Sigmoid colon (tissue), 7 donors: Measurements from ENCODE around the gene SPPL2B. TPM values are rescaled to one million over a fixed set of nuclear protein-coding genes. Genes with fewer than 3 reads are reported as not detected.

Experiments
- DNase-seq: peaks from one replicate; pipeline ENCODE4 v3.0.0-alpha.2; 2019
- H3K27ac ChIP-seq, 4 donors: fragments of 200-600 bp; sonication (generic); one replicate each; pipeline ENCODE4 v1.5.1; 2016 to 2019; ENCODE audit warnings: mild to moderate bottlenecking in 1 of 4
- H3K27me3 ChIP-seq, 3 donors: fragments of 200-600 bp; sonication (generic); one replicate each; pipeline ENCODE4 v1.5.1; 2019; ENCODE audit warnings: mild to moderate bottlenecking in 1 of 3
- H3K36me3 ChIP-seq, 4 donors: fragments of 200-600 bp; sonication (generic); one replicate each; pipeline ENCODE4 v1.5.1; 2016 to 2019
- H3K4me1 ChIP-seq, 4 donors: fragments of 200-600 bp; sonication (generic); one replicate each; pipeline ENCODE4 v1.5.1; 2017 to 2019
- H3K4me3 ChIP-seq, 4 donors: fragments of 200-600 bp; sonication (generic); one replicate each; pipeline ENCODE4 v1.5.1; 2017 to 2019; ENCODE audit warnings: mild to moderate bottlenecking in 2 of 4, moderate library complexity in 1 of 4
- H3K9me3 ChIP-seq, 4 donors: fragments of 200-600 bp in 3 of 4; sonication (generic) in 3 of 4; one replicate each; pipeline versions ENCODE4 v1.5.1 to v1.6.1; 2013 to 2019
- EP300 ChIP-seq, 4 donors: sonication (generic); formaldehyde crosslinking; IDR thresholded peaks; one replicate each; pipeline ENCODE4 v1.6.1; 2017; ENCODE audit warnings: antibody characterized with exemption in 4 of 4
- POLR2A ChIP-seq, 2 donors: fragments of 450-650 bp; IDR thresholded peaks; one replicate each; pipeline ENCODE4 v1.6.1; 2016; ENCODE audit warnings: antibody characterized with exemption in 2 of 2, mild to moderate bottlenecking in 2 of 2, moderate library complexity in 2 of 2
- POLR2AphosphoS5 ChIP-seq, 4 donors: sonication (generic); formaldehyde crosslinking; IDR thresholded peaks; one replicate each; pipeline ENCODE4 v1.6.1; 2017; ENCODE audit warnings: antibody characterized with exemption in 4 of 4
- WGBS, 2 donors: extraction: QIAGEN DNeasy Blood & Tissue Kit; methylation state at CpG; one replicate each; pipeline ENCODE4 v1.1.7; 2013; 5-methylcytosine and 5-hydroxymethylcytosine counted together
- intact Hi-C: fragments of 100-400 bp; cut with DNase I; formaldehyde crosslinking; loops from one replicate; pipeline ENCODE4 v1.15.1; 2023
- polyA plus RNA-seq, 3 donors: library from polyadenylated mRNA; stranded (reverse); fragments of 200-250 nt; gene quantifications; one replicate each; pipeline ENCODE4 v1.2.3, GENCODE V29; 2013
- total RNA-seq, 4 donors: library from RNA; depleted of rRNA; stranded (reverse); fragments of >200 nt; gene quantifications; one replicate each; pipeline ENCODE4 v1.1.0, GENCODE V29; 2016
- TF ChIP-seq, protein P1 (sequence below), 4 experiments: fragments of 450-650 bp in 3 of 4; fragments of 200-600 bp in 1 of 4; IDR thresholded peaks; one replicate each; pipeline ENCODE4 v1.5.1; 2016 to 2019; ENCODE audit warnings: antibody characterized with exemption in 4 of 4, mild to moderate bottlenecking in 3 of 4, moderate library complexity in 2 of 4
- donor health status: healthy with polysubstance abuse.
- donor health status: Bipolar disorder and iron deficiency.
- donor health status: healthy.

Gene SPPL2B
- total and polyA plus RNA-seq, 7 donors = 6.0 to 145 (median 17.1) TPM

DNA sequence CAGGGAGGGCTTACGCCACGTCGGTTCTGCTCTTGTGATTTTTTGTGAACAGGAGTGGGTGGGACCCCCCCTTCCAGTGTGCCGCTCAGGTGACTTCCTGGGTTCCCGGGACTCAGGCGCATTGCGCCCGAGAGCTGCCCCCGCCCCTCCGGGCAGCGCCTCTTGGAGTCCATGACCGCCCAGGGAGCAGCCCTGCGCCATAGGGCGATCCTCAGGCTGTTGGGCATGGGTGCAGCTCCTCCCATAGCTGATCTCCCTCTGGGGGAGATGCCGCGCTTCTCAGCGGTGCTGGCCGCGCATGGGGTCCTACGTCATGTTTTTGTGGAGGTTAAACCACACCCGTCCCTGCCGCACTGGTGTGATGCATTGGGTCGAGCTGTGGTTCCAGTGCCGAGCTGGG, 23.6 kb downstream of the SPPL2B start:
- TF ChIP-seq, protein P1, sequence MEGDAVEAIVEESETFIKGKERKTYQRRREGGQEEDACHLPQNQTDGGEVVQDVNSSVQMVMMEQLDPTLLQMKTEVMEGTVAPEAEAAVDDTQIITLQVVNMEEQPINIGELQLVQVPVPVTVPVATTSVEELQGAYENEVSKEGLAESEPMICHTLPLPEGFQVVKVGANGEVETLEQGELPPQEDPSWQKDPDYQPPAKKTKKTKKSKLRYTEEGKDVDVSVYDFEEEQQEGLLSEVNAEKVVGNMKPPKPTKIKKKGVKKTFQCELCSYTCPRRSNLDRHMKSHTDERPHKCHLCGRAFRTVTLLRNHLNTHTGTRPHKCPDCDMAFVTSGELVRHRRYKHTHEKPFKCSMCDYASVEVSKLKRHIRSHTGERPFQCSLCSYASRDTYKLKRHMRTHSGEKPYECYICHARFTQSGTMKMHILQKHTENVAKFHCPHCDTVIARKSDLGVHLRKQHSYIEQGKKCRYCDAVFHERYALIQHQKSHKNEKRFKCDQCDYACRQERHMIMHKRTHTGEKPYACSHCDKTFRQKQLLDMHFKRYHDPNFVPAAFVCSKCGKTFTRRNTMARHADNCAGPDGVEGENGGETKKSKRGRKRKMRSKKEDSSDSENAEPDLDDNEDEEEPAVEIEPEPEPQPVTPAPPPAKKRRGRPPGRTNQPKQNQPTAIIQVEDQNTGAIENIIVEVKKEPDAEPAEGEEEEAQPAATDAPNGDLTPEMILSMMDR (IDR thresholded peaks at IDR 0.05) = no peak
- TF ChIP-seq EP300 (IDR thresholded peaks at IDR 0.05) = no peak
- TF ChIP-seq POLR2AphosphoS5 (IDR thresholded peaks at IDR 0.05) = no peak
- TF ChIP-seq POLR2A (IDR thresholded peaks at IDR 0.05) = no peak
- Histone ChIP-seq H3K36me3 (peaks cover 0 to 38% (median 6%) of the 10 kb centered on the region in 4 donors), H3K27me3 (no peaks in the 10 kb centered on the region), H3K4me1 (no peaks in the 10 kb centered on the region), H3K27ac (no peak overlapping the region), H3K4me3 (no peak overlapping the region), H3K9me3 (no peaks in the 10 kb centered on the region)
- 94 to 95% methylated on average over 24 of the region's 24 CpGs for WGBS, 2 donors
- intact Hi-C loops = no loop called here
- no peak for DNase-seq

DNA sequence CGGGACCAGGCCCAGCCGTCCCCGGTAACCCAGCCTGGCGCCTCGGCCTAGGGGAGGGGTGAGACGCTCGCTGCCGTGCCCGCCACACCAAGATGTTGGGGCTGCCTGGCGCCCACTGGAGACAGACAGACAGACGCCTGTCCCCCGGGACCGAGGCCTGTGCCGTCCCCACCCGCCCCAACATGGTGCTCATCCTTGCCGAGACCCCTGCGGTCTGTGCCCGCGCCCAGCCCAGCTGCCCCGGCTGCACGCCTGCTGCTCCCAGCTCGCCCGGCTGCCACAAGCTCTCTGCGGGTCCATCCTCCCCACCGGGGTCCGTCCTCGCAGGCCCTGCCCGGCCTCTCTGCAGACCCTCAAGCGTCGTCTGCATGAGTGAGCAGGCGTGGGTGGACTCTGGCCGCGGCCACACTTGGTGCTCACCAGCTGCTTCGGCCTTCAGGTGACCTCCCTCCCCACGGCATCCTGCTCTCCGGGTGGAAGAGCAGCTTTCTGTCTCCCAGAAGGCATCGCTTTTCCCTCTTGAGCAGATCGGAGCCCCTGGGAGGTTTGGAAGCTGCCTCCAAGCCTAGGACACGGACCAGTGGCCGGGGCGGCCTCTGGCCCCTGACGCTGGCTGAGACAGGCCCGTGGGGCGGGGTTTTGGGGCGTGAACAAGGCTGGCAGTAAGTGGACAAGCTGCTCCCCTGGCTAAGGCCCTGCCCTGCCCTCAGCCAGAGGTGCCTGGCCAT, 24.8 kb downstream of the SPPL2B start:
- Histone ChIP-seq H3K4me1 (no peaks in the 10 kb centered on the region), H3K9me3 (no peaks in the 10 kb centered on the region), H3K27me3 (no peaks in the 10 kb centered on the region), H3K4me3 (no peak overlapping the region), H3K36me3 (peaks cover 0 to 38% (median 6%) of the 10 kb centered on the region in 4 donors), H3K27ac (no peak overlapping the region)
- 84 to 91% methylated on average over 45 of the region's 45 CpGs for WGBS, 2 donors
- intact Hi-C loops = no loop called here
- TF ChIP-seq POLR2AphosphoS5 (IDR thresholded peaks at IDR 0.05) (no peak), EP300 (IDR thresholded peaks at IDR 0.05) (no peak), POLR2A (IDR thresholded peaks at IDR 0.05) (no peak)
- TF ChIP-seq, protein P1 (IDR thresholded peaks at IDR 0.05) = no peak
- no peak for DNase-seq

DNA sequence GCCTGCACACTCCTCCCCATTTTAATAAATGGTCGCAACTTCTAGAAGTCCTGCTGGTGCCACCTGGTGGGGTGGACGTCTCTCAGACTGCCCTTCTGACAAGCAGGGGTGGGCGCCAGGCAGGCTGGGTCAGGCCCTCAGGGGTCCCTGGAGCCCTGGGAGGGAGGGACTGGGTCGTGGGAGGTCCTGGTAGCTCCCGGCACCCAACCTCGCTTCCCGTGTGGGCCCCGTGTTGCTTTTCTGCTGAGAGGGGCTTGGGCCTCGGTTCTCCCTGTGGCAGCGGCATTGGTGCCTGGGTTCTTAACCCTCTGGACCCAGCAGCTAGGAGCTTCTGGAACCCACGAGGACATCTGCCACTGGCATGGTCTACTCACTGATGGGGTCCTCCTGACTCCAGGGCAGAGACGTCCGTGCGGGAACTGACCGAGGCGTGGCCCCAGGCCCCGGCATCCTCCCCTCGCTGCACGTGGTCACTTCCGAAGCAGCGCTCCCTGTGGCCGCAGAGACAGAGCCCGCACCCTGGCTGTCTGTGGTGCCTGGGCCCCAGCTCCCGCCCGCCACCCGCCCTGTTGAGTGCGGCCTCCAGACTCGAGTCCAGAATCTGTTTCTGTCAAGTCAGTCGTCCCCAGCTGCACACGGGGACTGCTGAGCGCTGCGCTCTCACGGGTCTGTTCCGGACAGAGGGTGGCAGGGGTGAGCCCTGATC, 25.6 kb downstream of the SPPL2B start:
- intact Hi-C loops = no loop called here
- TF ChIP-seq POLR2AphosphoS5 (IDR thresholded peaks at IDR 0.05) (no peak), POLR2A (IDR thresholded peaks at IDR 0.05) (no peak), EP300 (IDR thresholded peaks at IDR 0.05) (no peak)
- TF ChIP-seq, protein P1 (IDR thresholded peaks at IDR 0.05) = no peak
- Histone ChIP-seq H3K4me3 (no peak overlapping the region), H3K9me3 (no peaks in the 10 kb centered on the region), H3K27ac (no peak overlapping the region), H3K27me3 (no peaks in the 10 kb centered on the region), H3K4me1 (no peaks in the 10 kb centered on the region), H3K36me3 (peaks cover 0 to 34% (median 6%) of the 10 kb centered on the region in 4 donors)
- WGBS, 2 donors = 91 to 93% methylated on average over 34 of the region's 34 CpGs
- DNase-seq = no peak

DNA sequence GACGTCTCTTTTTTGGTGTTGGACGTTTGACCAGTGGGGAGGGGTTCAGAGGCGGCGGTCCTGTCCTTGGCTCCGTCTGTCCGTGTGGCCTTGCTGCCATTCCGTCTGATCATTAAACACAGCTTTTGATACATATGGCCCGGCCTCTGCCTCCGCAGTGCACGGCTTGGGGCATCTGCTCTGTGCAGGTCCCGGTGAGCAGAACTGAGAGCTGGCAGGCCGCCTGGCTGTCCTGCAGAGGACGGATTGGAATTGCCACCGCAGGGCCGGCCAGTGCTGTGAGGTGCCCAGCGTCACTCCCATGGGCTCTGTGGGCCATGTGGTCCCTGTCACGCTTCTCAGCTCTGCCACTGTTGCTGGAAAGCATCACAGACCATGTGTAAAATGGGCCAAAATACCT, 26.2 kb downstream of the SPPL2B start:
- H3K9me3 ChIP-seq = no peaks in the 10 kb centered on the region
- DNase-seq = no peak
- H3K4me1 ChIP-seq = no peaks in the 10 kb centered on the region
- intact Hi-C loops = no loop called here
- H3K27ac ChIP-seq = no peak overlapping the region
- WGBS, 2 donors = 92 to 94% methylated on average over 17 of the region's 17 CpGs
- TF ChIP-seq, protein P1 (IDR thresholded peaks at IDR 0.05) = no peak
- TF ChIP-seq EP300 (IDR thresholded peaks at IDR 0.05) (no peak), POLR2A (IDR thresholded peaks at IDR 0.05) (no peak), POLR2AphosphoS5 (IDR thresholded peaks at IDR 0.05) (no peak)
- H3K36me3 ChIP-seq = peaks cover 0 to 34% (median 6%) of the 10 kb centered on the region in 4 donors
- peaks cover 0 to under 1% (median 0%) of the 10 kb centered on the region in 3 donors for H3K27me3 ChIP-seq
- H3K4me3 ChIP-seq = no peak overlapping the region
